ENCODE data around the gene MANBA.
"Not testable (repeated sequence)": the region's sequence is repeated elsewhere in the genome, so short reads cannot be mapped to it uniquely, and the experiment has no call there.

Gene MANBA

DNA sequence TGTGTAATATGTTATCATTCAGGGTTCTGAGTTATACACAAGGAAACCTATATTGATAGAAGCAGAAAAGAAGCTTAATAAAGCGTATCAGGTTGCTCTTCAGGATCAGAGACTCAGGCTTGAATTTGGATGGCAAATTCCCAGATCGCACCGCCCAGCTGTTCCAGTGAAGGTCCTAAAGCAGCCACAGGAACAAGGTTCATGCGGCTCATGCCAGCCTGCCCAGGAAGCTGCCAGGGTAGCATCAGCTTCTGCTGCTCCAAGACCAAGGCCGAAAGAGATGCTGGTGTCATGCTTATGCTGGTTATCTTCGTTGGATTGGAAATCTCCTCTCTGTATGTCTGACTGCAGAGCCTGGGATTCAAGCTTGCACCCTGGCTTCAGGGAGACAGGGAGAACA lies 127.7 kb downstream of the MANBA start:
- H3K4me1 Mint-ChIP-seq, result peaks cover 47% of the 10 kb centered on the region
- H3K9me3 Mint-ChIP-seq, result no peaks in the 10 kb centered on the region
- H3K4me3 Mint-ChIP-seq, result no peak overlapping the region
- peaks cover 6% of the 10 kb centered on the region for H3K36me3 Mint-ChIP-seq
- no peak overlapping the region for H3K27ac Mint-ChIP-seq
- no peaks in the 10 kb centered on the region for H3K27me3 Mint-ChIP-seq

GRCh38 chr4:102632241-102633065 lies 128.3 kb downstream of the MANBA start:
- Mint-ChIP-seq H3K36me3 (peaks cover 6% of the 10 kb centered on the region), H3K4me1 (peaks cover 53% of the 10 kb centered on the region), H3K9me3 (no peaks in the 10 kb centered on the region), H3K27ac (peak overlapping the region; percentile 65), H3K27me3 (no peaks in the 10 kb centered on the region), H3K4me3 (no peak overlapping the region)

GRCh38 chr4:102631616-102632015 lies 129.2 kb downstream of the MANBA start:
- Mint-ChIP-seq H3K4me1 (peaks cover 62% of the 10 kb centered on the region), H3K4me3 (no peak overlapping the region), H3K9me3 (no peaks in the 10 kb centered on the region), H3K36me3 (peaks cover 4% of the 10 kb centered on the region), H3K27me3 (no peaks in the 10 kb centered on the region), H3K27ac (peak overlapping the region; percentile 65)

DNA sequence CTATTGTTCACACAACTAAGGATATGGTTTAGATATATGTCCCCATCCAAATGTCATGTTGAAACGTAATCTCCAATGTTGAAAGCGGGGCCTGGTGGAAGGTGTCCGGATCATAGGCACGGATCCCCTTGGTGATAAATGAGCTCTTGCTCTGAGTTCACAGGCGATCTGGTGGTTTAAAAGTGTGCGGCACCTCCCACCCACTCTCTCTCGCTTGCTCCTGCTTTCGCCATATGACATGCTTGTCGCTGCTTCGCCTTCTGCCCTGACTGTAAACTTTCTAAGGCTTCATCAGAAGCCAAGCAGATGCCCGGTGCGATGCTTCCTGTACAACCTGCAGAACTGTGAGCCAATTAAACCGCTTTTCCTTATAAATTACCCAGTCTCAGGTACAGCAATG lies 131.1 kb downstream of the MANBA start:
- Mint-ChIP-seq H3K27ac (peak overlapping the region; percentile 90), H3K4me3 (peak overlapping the region; percentile 3), H3K9me3 (no peaks in the 10 kb centered on the region), H3K27me3 (no peaks in the 10 kb centered on the region), H3K36me3 (no peaks in the 10 kb centered on the region), H3K4me1 (peaks cover 76% of the 10 kb centered on the region)

DNA sequence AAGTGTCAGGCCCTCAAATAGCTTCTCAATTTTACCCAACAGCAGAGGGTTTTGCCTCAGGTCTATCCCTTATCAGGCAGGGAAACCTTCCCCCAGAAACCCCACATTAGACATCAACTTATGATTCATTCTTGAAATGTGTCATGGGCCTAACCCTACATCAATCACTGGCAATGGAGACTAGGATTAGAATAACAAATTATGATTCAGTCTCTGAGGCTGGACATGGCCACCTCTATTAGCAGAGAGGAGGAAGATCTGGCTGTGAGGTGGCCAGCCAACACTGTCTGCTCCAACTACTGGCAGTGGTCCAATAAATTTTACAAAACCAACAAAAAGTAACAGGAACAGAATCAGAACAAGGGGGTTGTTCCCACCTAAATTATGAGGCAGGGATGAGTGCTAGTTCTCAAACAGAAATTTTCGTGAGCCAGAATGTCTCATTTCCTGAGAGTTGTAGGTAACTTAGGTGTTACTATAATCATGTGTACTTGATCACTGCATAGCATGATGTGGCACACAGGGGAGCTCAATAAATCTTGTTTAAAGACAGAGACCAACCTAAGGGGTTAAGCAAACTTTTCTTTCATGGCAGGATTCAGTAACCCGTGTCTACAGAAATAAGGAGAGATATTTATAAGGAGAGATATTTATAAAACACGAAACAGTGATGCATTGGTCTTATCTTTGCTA lies 132.8 kb downstream of the MANBA start:
- peak overlapping the region; percentile 66 for H3K4me3 Mint-ChIP-seq
- H3K4me1 Mint-ChIP-seq, result peaks cover 81% of the 10 kb centered on the region

GRCh38 chr4:102625232-102625930 lies 135.4 kb downstream of the MANBA start:
- Mint-ChIP-seq H3K4me1 (peaks cover 78% of the 10 kb centered on the region), H3K36me3 (no peaks in the 10 kb centered on the region), H3K4me3 (no peak overlapping the region), H3K9me3 (no peaks in the 10 kb centered on the region), H3K27me3 (no peaks in the 10 kb centered on the region), H3K27ac (peak overlapping the region; percentile 85)

More for the DNA sequence above, 132.8 kb downstream of the MANBA start:
- peak overlapping the region; percentile 97 for H3K27ac Mint-ChIP-seq
- no peaks in the 10 kb centered on the region for H3K9me3 Mint-ChIP-seq
- no peaks in the 10 kb centered on the region for H3K27me3 Mint-ChIP-seq
- H3K36me3 Mint-ChIP-seq, result no peaks in the 10 kb centered on the region

- Mint-ChIP-seq H3K4me1 (peaks cover 76% of the 10 kb centered on the region), H3K9me3 (no peaks in the 10 kb centered on the region), H3K27ac (peak overlapping the region; percentile 56), H3K36me3 (peaks cover 2% of the 10 kb centered on the region), H3K4me3 (no peak overlapping the region), H3K27me3 (no peaks in the 10 kb centered on the region)
Measured at GRCh38 chr4:102624505-102624904, 136.3 kb downstream of the MANBA start.

- Mint-ChIP-seq H3K4me3 (no peak overlapping the region), H3K9me3 (no peaks in the 10 kb centered on the region), H3K36me3 (peaks cover 3% of the 10 kb centered on the region), H3K27ac (no peak overlapping the region), H3K4me1 (peaks cover 76% of the 10 kb centered on the region), H3K27me3 (no peaks in the 10 kb centered on the region)
Measured at GRCh38 chr4:102623622-102624021, 137.1 kb downstream of the MANBA start.

GRCh38 chr4:102620697-102621497 lies 139.9 kb downstream of the MANBA start:
- no peak overlapping the region for H3K4me3 Mint-ChIP-seq
- H3K27me3 Mint-ChIP-seq, result no peaks in the 10 kb centered on the region
- H3K4me1 Mint-ChIP-seq, result peaks cover 66% of the 10 kb centered on the region
- peak overlapping the region; percentile 83 for H3K27ac Mint-ChIP-seq
- H3K36me3 Mint-ChIP-seq, result peaks cover 17% of the 10 kb centered on the region
- H3K9me3 Mint-ChIP-seq, result no peaks in the 10 kb centered on the region

- peaks cover 23% of the 10 kb centered on the region for H3K36me3 Mint-ChIP-seq
- H3K4me1 Mint-ChIP-seq, result peaks cover 66% of the 10 kb centered on the region
- H3K27me3 Mint-ChIP-seq, H3K9me3 Mint-ChIP-seq, H3K4me3 Mint-ChIP-seq: not testable (repeated sequence)
- H3K27ac Mint-ChIP-seq, result peak overlapping the region; percentile 85
Measured at GRCh38 chr4:102619776-102620631, 140.8 kb downstream of the MANBA start.

- Mint-ChIP-seq H3K4me3 (peak overlapping the region; percentile 7), H3K36me3 (peaks cover 33% of the 10 kb centered on the region), H3K27ac (peak overlapping the region; percentile 81), H3K4me1 (peaks cover 69% of the 10 kb centered on the region)
- H3K9me3 Mint-ChIP-seq, H3K27me3 Mint-ChIP-seq: not testable (repeated sequence)
Measured at GRCh38 chr4:102619021-102619420, 141.7 kb downstream of the MANBA start.

DNA sequence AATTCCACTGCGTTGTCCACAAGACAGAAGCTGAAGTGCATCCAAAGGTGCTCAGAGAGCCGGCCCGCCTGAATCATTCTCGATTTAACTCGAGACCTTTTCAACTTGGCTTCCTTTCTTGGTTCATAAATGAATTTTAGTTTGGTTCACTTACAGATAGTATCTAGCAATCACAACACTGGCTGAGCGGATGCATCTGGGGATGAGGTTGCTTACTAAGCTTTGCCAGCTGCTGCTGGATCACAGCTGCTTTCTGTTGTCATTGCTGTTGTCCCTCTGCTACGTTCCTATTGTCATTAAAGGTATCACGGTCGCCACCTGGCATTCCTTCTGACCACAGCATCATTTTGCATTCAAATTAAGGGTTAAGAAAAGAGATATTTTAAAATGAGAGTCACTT lies 144.1 kb downstream of the MANBA start:
- H3K36me3 Mint-ChIP-seq, result peaks cover 52% of the 10 kb centered on the region
- H3K9me3 Mint-ChIP-seq, result no peaks in the 10 kb centered on the region
- H3K4me3 Mint-ChIP-seq, result no peak overlapping the region
- H3K4me1 Mint-ChIP-seq, result peaks cover 81% of the 10 kb centered on the region
- H3K27ac Mint-ChIP-seq, result peak overlapping the region; percentile 59
- H3K27me3 Mint-ChIP-seq, result no peaks in the 10 kb centered on the region

DNA sequence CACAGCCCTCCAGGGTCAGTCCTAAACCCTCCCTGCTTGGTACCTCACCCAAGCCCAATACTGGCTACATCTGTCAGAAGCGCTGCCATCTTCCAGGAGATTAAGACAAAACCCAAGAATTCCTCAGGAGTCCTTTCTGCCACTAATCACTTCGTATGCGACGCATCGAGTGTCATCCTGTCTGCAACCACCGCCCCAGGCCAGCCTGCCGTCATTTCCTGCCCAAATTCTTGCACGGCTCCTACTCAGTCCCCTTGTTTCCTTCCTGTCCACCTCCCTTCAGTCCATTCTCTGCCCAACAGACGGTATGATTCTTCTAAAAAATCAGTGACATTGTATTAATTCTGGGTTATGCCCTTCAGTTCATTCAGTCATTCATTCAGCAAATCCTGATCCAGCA lies 146.0 kb downstream of the MANBA start:
- H3K9me3 Mint-ChIP-seq, result no peaks in the 10 kb centered on the region
- peaks cover 81% of the 10 kb centered on the region for H3K4me1 Mint-ChIP-seq
- H3K27me3 Mint-ChIP-seq, result no peaks in the 10 kb centered on the region
- peak overlapping the region; percentile 77 for H3K4me3 Mint-ChIP-seq
- peak overlapping the region; percentile 93 for H3K27ac Mint-ChIP-seq
- peaks cover 63% of the 10 kb centered on the region for H3K36me3 Mint-ChIP-seq

GRCh38 chr4:102612824-102613366 lies 147.9 kb downstream of the MANBA start:
- Mint-ChIP-seq H3K27ac (peak overlapping the region; percentile 98), H3K4me1 (peaks cover 83% of the 10 kb centered on the region), H3K36me3 (peaks cover 72% of the 10 kb centered on the region), H3K9me3 (no peaks in the 10 kb centered on the region), H3K27me3 (no peaks in the 10 kb centered on the region), H3K4me3 (peak overlapping the region; percentile 84)

All from activated naive CD4-positive, alpha-beta T cell treated with anti-CD3 and anti-CD28 coated beads, Interleukin-2, amount 50 U/mL, for 24 hours (primary cell).